Ovary (tissue), 3 donors: ENCODE results near the gene NUDT16.

Source experiments
- EP300 ChIP-seq: sonication (generic); formaldehyde crosslinking; IDR thresholded peaks from one replicate; pipeline ENCODE4 v1.6.1; 2017; ENCODE audit warnings: antibody characterized with exemption
- POLR2A ChIP-seq: fragments of 450-650 bp; IDR thresholded peaks from one replicate; pipeline ENCODE4 v1.6.1; 2017; ENCODE audit warnings: antibody characterized with exemption, mild to moderate bottlenecking, moderate library complexity
- TF ChIP-seq, protein P1 (sequence below), 3 donors: fragments of 450-650 bp in 2 of 3; fragments of 200-600 bp in 1 of 3; IDR thresholded peaks; one replicate each; pipeline versions ENCODE4 v1.5.1 to v1.8.0; 2016 to 2022; ENCODE audit warnings: antibody characterized with exemption in 3 of 3, mild to moderate bottlenecking in 1 of 3
- donor health status: DM: no; HTN: no; CAD: no.

DNA sequence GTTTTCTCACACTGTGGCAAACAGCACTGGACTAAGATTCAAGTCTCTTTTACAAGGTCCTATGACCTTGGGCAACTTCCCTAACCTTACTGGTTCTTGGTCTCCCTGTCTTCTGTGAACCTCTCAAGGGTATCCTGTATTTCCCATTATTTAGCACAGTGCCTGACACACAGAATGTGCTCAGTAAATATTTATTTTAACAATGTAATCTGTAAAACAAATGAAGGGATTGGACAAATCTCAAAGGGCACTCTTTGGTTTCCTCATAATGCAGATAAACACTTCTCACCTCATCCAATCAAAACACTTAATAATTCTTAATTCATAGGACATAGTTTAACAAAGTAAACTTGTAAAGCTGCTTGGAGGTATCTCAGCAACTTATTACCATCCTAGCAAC is 12.8 kb downstream of the NUDT16 start:
- TF ChIP-seq POLR2A (no peak), EP300 (no peak)
- TF ChIP-seq, protein P1, sequence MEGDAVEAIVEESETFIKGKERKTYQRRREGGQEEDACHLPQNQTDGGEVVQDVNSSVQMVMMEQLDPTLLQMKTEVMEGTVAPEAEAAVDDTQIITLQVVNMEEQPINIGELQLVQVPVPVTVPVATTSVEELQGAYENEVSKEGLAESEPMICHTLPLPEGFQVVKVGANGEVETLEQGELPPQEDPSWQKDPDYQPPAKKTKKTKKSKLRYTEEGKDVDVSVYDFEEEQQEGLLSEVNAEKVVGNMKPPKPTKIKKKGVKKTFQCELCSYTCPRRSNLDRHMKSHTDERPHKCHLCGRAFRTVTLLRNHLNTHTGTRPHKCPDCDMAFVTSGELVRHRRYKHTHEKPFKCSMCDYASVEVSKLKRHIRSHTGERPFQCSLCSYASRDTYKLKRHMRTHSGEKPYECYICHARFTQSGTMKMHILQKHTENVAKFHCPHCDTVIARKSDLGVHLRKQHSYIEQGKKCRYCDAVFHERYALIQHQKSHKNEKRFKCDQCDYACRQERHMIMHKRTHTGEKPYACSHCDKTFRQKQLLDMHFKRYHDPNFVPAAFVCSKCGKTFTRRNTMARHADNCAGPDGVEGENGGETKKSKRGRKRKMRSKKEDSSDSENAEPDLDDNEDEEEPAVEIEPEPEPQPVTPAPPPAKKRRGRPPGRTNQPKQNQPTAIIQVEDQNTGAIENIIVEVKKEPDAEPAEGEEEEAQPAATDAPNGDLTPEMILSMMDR (IDR thresholded peaks at IDR 0.05), result no peak
